SH-SY5Y (cell line): ENCODE measurements around the gene ZEB2.

Experiments
- GATA2 ChIP-seq: IDR thresholded peaks from 2 replicates; pipeline ENCODE4 v1.6.1; 2011; ENCODE audit warnings: mild to moderate bottlenecking, low read depth, low read length
- GATA3 ChIP-seq: IDR thresholded peaks from 2 replicates; pipeline ENCODE4 v1.6.1; 2011; ENCODE audit warnings: low read depth, mild to moderate bottlenecking, low read length, moderate library complexity

- TF ChIP-seq GATA2 = no peak
- TF ChIP-seq GATA3 = no peak
These were observed 47.8 kb upstream of the ZEB2 start for GRCh38 chr2:144567745-144568144.
